ENCODE results near the gene OR2F1. TPM values are rescaled to one million over a fixed set of nuclear protein-coding genes. Genes with fewer than 3 reads are reported as not detected.
"Not testable (repeated sequence)": the region's sequence is repeated elsewhere in the genome, so short reads cannot be mapped to it uniquely, and the experiment has no call there.

OR2F1 gene
- total RNA-seq, 1 experiment from 2014 or later = not detected

DNA sequence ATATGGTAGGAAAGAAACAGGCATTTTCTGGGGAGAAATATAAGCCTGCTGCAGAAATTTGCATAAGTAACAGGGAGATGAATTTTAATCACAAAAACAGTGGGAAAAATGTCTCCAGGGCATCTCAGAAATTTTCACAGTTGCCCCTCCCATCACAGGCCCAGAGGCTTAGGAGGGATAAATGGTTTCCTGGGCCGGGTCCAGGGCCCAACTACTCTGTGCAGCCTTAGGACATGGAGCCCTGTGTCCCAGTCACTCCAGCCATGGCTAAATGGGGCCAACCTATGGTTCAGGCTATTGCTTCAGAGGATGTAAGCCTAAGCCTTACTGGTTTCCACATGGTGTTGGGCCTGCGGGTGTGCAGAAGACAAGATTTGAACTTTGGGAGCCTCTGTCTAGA lies 54.7 kb downstream of the OR2F1 start:
- CTCF ChIA-PET = no interaction called here
- Histone ChIP-seq H3K9ac (ENCODE audit: low read length) (no peak overlapping the region), H3K4me2 (ENCODE audit: low read length) (no peak overlapping the region), H3K36me3 (ENCODE audit: low read depth, low read length) (no peaks in the 10 kb centered on the region), H3K79me2 (ENCODE audit: low read length) (no peaks in the 10 kb centered on the region), H2AFZ (ENCODE audit: low read length) (no peak overlapping the region), H3K27ac (ENCODE audit: low read length) (no peak overlapping the region), H3K4me3 (ENCODE audit: low read length) (no peak overlapping the region), H4K20me1 (ENCODE audit: low read length) (no peaks in the 10 kb centered on the region), H3F3A (ENCODE audit: low read length, unreplicated experiment) (no peaks in the 10 kb centered on the region), H3K9me2 (replicated peaks; ENCODE audit: low read length) (no peaks in the 10 kb centered on the region), H3K4me1 (ENCODE audit: insufficient read depth, low read length) (no peaks in the 10 kb centered on the region), H3K27me3 (ENCODE audit: low read length) (no peaks in the 10 kb centered on the region), H3K9me3 (ENCODE audit: low read length) (no peaks in the 10 kb centered on the region)
- ATAC-seq = no peak
- intact Hi-C loops (cut with micrococcal nuclease) = no loop called here
- no TSS peak for BruUV-seq (replicated peaks)
- TF ChIP-seq EZH2 (IDR thresholded peaks at IDR 0.05; ENCODE audit: low read length, unreplicated experiment) (no peak), EZH2phosphoT487 (IDR thresholded peaks at IDR 0.05; ENCODE audit: borderline replicate concordance, low read length) (no peak)
- TF ChIP-seq, protein P1, sequence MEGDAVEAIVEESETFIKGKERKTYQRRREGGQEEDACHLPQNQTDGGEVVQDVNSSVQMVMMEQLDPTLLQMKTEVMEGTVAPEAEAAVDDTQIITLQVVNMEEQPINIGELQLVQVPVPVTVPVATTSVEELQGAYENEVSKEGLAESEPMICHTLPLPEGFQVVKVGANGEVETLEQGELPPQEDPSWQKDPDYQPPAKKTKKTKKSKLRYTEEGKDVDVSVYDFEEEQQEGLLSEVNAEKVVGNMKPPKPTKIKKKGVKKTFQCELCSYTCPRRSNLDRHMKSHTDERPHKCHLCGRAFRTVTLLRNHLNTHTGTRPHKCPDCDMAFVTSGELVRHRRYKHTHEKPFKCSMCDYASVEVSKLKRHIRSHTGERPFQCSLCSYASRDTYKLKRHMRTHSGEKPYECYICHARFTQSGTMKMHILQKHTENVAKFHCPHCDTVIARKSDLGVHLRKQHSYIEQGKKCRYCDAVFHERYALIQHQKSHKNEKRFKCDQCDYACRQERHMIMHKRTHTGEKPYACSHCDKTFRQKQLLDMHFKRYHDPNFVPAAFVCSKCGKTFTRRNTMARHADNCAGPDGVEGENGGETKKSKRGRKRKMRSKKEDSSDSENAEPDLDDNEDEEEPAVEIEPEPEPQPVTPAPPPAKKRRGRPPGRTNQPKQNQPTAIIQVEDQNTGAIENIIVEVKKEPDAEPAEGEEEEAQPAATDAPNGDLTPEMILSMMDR (conservative IDR thresholded peaks at IDR 0.05; ENCODE audit: low read depth, low read length) = no peak
- no peak for DNase-seq
- POLR2A ChIA-PET (ENCODE audit: unreplicated experiment) = no interaction called here

DNA sequence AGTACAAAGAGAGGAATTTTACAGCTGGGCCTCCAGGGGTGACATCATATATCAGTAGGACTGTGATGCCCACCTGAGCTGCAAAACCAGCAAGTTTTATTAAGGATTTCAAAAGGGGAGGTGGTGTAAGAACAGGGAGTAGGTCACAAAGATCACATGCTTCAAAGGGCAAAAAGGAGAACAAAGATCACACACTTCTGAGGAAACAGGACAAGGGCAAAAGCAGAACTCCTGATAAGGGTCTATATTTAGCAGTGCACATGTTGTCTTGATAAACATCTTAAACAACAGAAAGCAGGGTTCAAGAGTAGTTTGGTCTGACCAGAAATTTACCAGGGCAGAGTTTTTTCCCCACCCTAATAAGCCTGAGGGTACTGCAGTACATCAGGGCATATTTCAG lies 55.4 kb downstream of the OR2F1 start:
- H3K9ac ChIP-seq (ENCODE audit: low read length); DNase-seq; H3K27me3 ChIP-seq (ENCODE audit: low read length); H3K4me3 ChIP-seq (ENCODE audit: low read length); BruUV-seq (replicated peaks); POLR2A ChIA-PET (ENCODE audit: unreplicated experiment); H3K4me1 ChIP-seq (ENCODE audit: insufficient read depth, low read length); ATAC-seq; H3K27ac ChIP-seq (ENCODE audit: low read length); H4K20me1 ChIP-seq (ENCODE audit: low read length); intact Hi-C loops (cut with micrococcal nuclease); CTCF ChIA-PET; H3F3A ChIP-seq (ENCODE audit: low read length, unreplicated experiment); H3K9me3 ChIP-seq (ENCODE audit: low read length); H3K9me2 ChIP-seq (replicated peaks; ENCODE audit: low read length); H3K36me3 ChIP-seq (ENCODE audit: low read depth, low read length); H3K79me2 ChIP-seq (ENCODE audit: low read length); H3K4me2 ChIP-seq (ENCODE audit: low read length); H2AFZ ChIP-seq (ENCODE audit: low read length): not testable (repeated sequence)

DNA sequence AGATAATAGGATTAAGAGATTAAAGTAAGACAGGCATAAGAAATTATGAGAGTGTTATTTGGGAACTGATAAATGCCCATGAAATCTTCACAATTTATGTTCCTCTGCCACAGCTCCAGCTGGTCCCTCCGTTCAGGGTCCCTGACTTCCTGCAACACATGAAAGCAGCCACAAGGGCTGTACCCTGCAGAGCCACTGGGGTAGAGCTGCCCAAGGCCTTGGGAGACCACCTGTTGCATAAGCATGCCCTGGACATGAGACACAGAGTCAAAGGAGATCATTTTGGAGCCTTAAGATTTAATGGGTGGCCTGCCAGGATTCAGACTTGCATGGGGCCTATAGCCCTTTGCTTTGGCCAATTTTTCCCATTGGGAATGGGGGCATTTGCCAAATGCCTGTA lies 56.2 kb downstream of the OR2F1 start:
- intact Hi-C loops (cut with micrococcal nuclease); H3K79me2 ChIP-seq (ENCODE audit: low read length); H3K9ac ChIP-seq (ENCODE audit: low read length); H3K9me3 ChIP-seq (ENCODE audit: low read length); BruUV-seq (replicated peaks); H3K36me3 ChIP-seq (ENCODE audit: low read depth, low read length); H2AFZ ChIP-seq (ENCODE audit: low read length); ATAC-seq; H3K4me2 ChIP-seq (ENCODE audit: low read length); POLR2A ChIA-PET (ENCODE audit: unreplicated experiment); H3K4me3 ChIP-seq (ENCODE audit: low read length); H3K4me1 ChIP-seq (ENCODE audit: insufficient read depth, low read length); H4K20me1 ChIP-seq (ENCODE audit: low read length); DNase-seq; H3K27me3 ChIP-seq (ENCODE audit: low read length); H3F3A ChIP-seq (ENCODE audit: low read length, unreplicated experiment); H3K27ac ChIP-seq (ENCODE audit: low read length); H3K9me2 ChIP-seq (replicated peaks; ENCODE audit: low read length): not testable (repeated sequence)
- CTCF ChIA-PET = interaction anchor here (0.6 to 2.1 kb wide), 2 partner anchors 24 to 109 kb away, joined by 3 to 35 read pairs; partner anchors contain the start of gene TCAF1

All from PC-3 (cell line).